Activated CD4-positive, alpha-beta T cell treated with anti-CD3 and anti-CD28 coated beads, Interleukin-2, amount 10 ng/mL, durations not matched to agents 7 days and 5 days (primary cell): Measurements from ENCODE around the gene SH3D19. TPM values are rescaled to one million over a fixed set of nuclear protein-coding genes. Genes with fewer than 3 reads are reported as not detected.
"Not testable (repeated sequence)": the region's sequence is repeated elsewhere in the genome, so short reads cannot be mapped to it uniquely, and the experiment has no call there.

Source experiments
- CTCF ChIA-PET: fragments of 350-600 bp; sonication (Branson Sonifier 250); formaldehyde crosslinking; loops from one replicate; lab custom pipeline; 2021; ENCODE audit warnings: antibody characterized with exemption; lab: Charles Lee
- POLR2A ChIA-PET: fragments of 350-600 bp; sonication (Branson Sonifier 250); formaldehyde crosslinking; loops from one replicate; lab custom pipeline; 2021; ENCODE audit warnings: antibody characterized with exemption; lab: Charles Lee
- DNase-seq: peaks from one replicate; pipeline ENCODE4 v3.0.0-alpha.2; 2020
- H3K27ac Mint-ChIP-seq: one replicate; pipeline ENCODE4 v1.8.0; 2021; ENCODE audit warnings: mild to moderate bottlenecking, moderate library complexity, mixed read lengths
- H3K27me3 Mint-ChIP-seq: one replicate; pipeline ENCODE4 v1.8.0; 2021; ENCODE audit warnings: mixed read lengths
- H3K36me3 Mint-ChIP-seq: one replicate; pipeline ENCODE4 v1.8.0; 2021; ENCODE audit warnings: low read depth, mixed read lengths
- H3K4me1 Mint-ChIP-seq: one replicate; pipeline ENCODE4 v1.8.0; 2021; ENCODE audit warnings: mixed read lengths
- H3K4me3 Mint-ChIP-seq: one replicate; pipeline ENCODE4 v1.8.0; 2021; ENCODE audit warnings: mild to moderate bottlenecking, moderate library complexity, mixed read lengths
- H3K9me3 Mint-ChIP-seq: one replicate; pipeline ENCODE4 v1.8.0; 2021; ENCODE audit warnings: mixed read lengths
- total RNA-seq, 2 experiments: library from RNA; stranded (reverse); gene quantifications; one replicate each; pipeline ENCODE4 v1.2.3, GENCODE V29; 2021

The SH3D19 gene
- total RNA-seq, 2 experiments from 2014 or later, result not detected

GRCh38 chr4:151255680-151256079 is 69.7 kb downstream of the SH3D19 start:
- H3K9me3 Mint-ChIP-seq, H3K27ac Mint-ChIP-seq, DNase-seq, H3K4me3 Mint-ChIP-seq, POLR2A ChIA-PET, H3K27me3 Mint-ChIP-seq, H3K4me1 Mint-ChIP-seq, CTCF ChIA-PET, H3K36me3 Mint-ChIP-seq: not testable (repeated sequence)

GRCh38 chr4:151255226-151255625 is 70.2 kb downstream of the SH3D19 start:
- H3K4me3 Mint-ChIP-seq, DNase-seq, H3K27me3 Mint-ChIP-seq, POLR2A ChIA-PET, H3K4me1 Mint-ChIP-seq, CTCF ChIA-PET, H3K36me3 Mint-ChIP-seq, H3K9me3 Mint-ChIP-seq, H3K27ac Mint-ChIP-seq: not testable (repeated sequence)

GRCh38 chr4:151251603-151252304 is 73.7 kb downstream of the SH3D19 start:
- no peak for DNase-seq
- ChIA-PET POLR2A (no interaction called here), CTCF (no interaction called here)
- Mint-ChIP-seq H3K36me3 (no peaks in the 10 kb centered on the region), H3K4me3 (no peak overlapping the region), H3K27ac (no peak overlapping the region), H3K27me3 (peaks cover 7% of the 10 kb centered on the region), H3K4me1 (no peaks in the 10 kb centered on the region), H3K9me3 (no peaks in the 10 kb centered on the region)

GRCh38 chr4:151250706-151251105 is 74.7 kb downstream of the SH3D19 start:
- Mint-ChIP-seq H3K27ac (no peak overlapping the region), H3K36me3 (no peaks in the 10 kb centered on the region), H3K9me3 (no peaks in the 10 kb centered on the region), H3K4me3 (no peak overlapping the region), H3K27me3 (peaks cover 10% of the 10 kb centered on the region), H3K4me1 (no peaks in the 10 kb centered on the region)
- POLR2A ChIA-PET, result no interaction called here
- CTCF ChIA-PET, result no interaction called here
- DNase-seq, result no peak

- CTCF ChIA-PET, result interaction anchor here (1.2 kb wide), 1 partner anchor 68 kb away, joined by 3 read pairs; no protein-coding TSS in a partner anchor
- no peak overlapping the region for H3K27ac Mint-ChIP-seq
- peaks cover 10% of the 10 kb centered on the region for H3K27me3 Mint-ChIP-seq
- H3K36me3 Mint-ChIP-seq, result no peaks in the 10 kb centered on the region
- DNase-seq, result no peak
- POLR2A ChIA-PET, result no interaction called here
- H3K9me3 Mint-ChIP-seq, result no peaks in the 10 kb centered on the region
- H3K4me3 Mint-ChIP-seq, result no peak overlapping the region
- no peaks in the 10 kb centered on the region for H3K4me1 Mint-ChIP-seq
Observed at GRCh38 chr4:151248519-151248918, 76.9 kb downstream of the SH3D19 start.

- Mint-ChIP-seq H3K27ac (no peak overlapping the region), H3K36me3 (no peaks in the 10 kb centered on the region), H3K4me3 (no peak overlapping the region), H3K27me3 (peaks cover 17% of the 10 kb centered on the region), H3K9me3 (no peaks in the 10 kb centered on the region), H3K4me1 (no peaks in the 10 kb centered on the region)
- DNase-seq, result no peak
- ChIA-PET POLR2A (no interaction called here), CTCF (interaction anchor here (1.2 kb wide), 1 partner anchor 69 kb away, joined by 3 read pairs; no protein-coding TSS in a partner anchor)
Observed at GRCh38 chr4:151247395-151247794, 78.0 kb downstream of the SH3D19 start.

GRCh38 chr4:151246742-151247141 is 78.7 kb downstream of the SH3D19 start:
- Mint-ChIP-seq H3K4me1 (no peaks in the 10 kb centered on the region), H3K9me3 (no peaks in the 10 kb centered on the region), H3K36me3 (no peaks in the 10 kb centered on the region), H3K27me3 (peaks cover 20% of the 10 kb centered on the region), H3K4me3 (no peak overlapping the region), H3K27ac (no peak overlapping the region)
- POLR2A ChIA-PET, result no interaction called here
- DNase-seq, result no peak
- CTCF ChIA-PET, result no interaction called here

- H3K36me3 Mint-ChIP-seq, result no peaks in the 10 kb centered on the region
- H3K9me3 Mint-ChIP-seq, result no peaks in the 10 kb centered on the region
- DNase-seq, result no peak
- POLR2A ChIA-PET, result no interaction called here
- H3K27ac Mint-ChIP-seq, result no peak overlapping the region
- CTCF ChIA-PET, result no interaction called here
- no peak overlapping the region for H3K4me3 Mint-ChIP-seq
- H3K27me3 Mint-ChIP-seq, result peaks cover 18% of the 10 kb centered on the region
- no peaks in the 10 kb centered on the region for H3K4me1 Mint-ChIP-seq
Observed at GRCh38 chr4:151242305-151242704, 83.1 kb downstream of the SH3D19 start.

GRCh38 chr4:151239608-151240007 is 85.8 kb downstream of the SH3D19 start:
- Mint-ChIP-seq H3K4me1 (no peaks in the 10 kb centered on the region), H3K27ac (no peak overlapping the region), H3K36me3 (no peaks in the 10 kb centered on the region), H3K9me3 (no peaks in the 10 kb centered on the region), H3K27me3 (peaks cover 15% of the 10 kb centered on the region), H3K4me3 (no peak overlapping the region)
- no peak for DNase-seq
- ChIA-PET CTCF (no interaction called here), POLR2A (no interaction called here)

GRCh38 chr4:151238477-151238876 is 86.9 kb downstream of the SH3D19 start:
- Mint-ChIP-seq H3K4me3 (no peak overlapping the region), H3K9me3 (no peaks in the 10 kb centered on the region), H3K4me1 (no peaks in the 10 kb centered on the region), H3K36me3 (no peaks in the 10 kb centered on the region), H3K27me3 (peaks cover 14% of the 10 kb centered on the region), H3K27ac (no peak overlapping the region)
- ChIA-PET CTCF (no interaction called here), POLR2A (no interaction called here)
- no peak for DNase-seq

GRCh38 chr4:151236036-151236435 is 89.4 kb downstream of the SH3D19 start:
- H3K9me3 Mint-ChIP-seq, result no peaks in the 10 kb centered on the region
- no peaks in the 10 kb centered on the region for H3K4me1 Mint-ChIP-seq
- no peak overlapping the region for H3K4me3 Mint-ChIP-seq
- POLR2A ChIA-PET, result no interaction called here
- CTCF ChIA-PET, result no interaction called here
- H3K36me3 Mint-ChIP-seq, result no peaks in the 10 kb centered on the region
- DNase-seq, result no peak
- H3K27ac Mint-ChIP-seq, result no peak overlapping the region
- H3K27me3 Mint-ChIP-seq, result peaks cover 8% of the 10 kb centered on the region

- CTCF ChIA-PET, H3K4me1 Mint-ChIP-seq, H3K9me3 Mint-ChIP-seq, H3K27ac Mint-ChIP-seq, DNase-seq, POLR2A ChIA-PET, H3K4me3 Mint-ChIP-seq, H3K27me3 Mint-ChIP-seq, H3K36me3 Mint-ChIP-seq: not testable (repeated sequence)
Observed at GRCh38 chr4:151235373-151235772, 90.0 kb downstream of the SH3D19 start.

GRCh38 chr4:151233600-151233999 is 91.8 kb downstream of the SH3D19 start:
- H3K4me1 Mint-ChIP-seq, result no peaks in the 10 kb centered on the region
- H3K27me3 Mint-ChIP-seq, result peaks cover 8% of the 10 kb centered on the region
- ChIA-PET CTCF (no interaction called here), POLR2A (no interaction called here)
- H3K9me3 Mint-ChIP-seq, result no peaks in the 10 kb centered on the region
- H3K27ac Mint-ChIP-seq, result no peak overlapping the region
- no peak overlapping the region for H3K4me3 Mint-ChIP-seq
- no peaks in the 10 kb centered on the region for H3K36me3 Mint-ChIP-seq
- no peak for DNase-seq
